ENCODE measurements around the gene RBSN.

The RBSN gene

GRCh38 chr3:15023719-15024118, 75.2 kb downstream of the RBSN start:
- no peaks in the 10 kb centered on the region for H3K79me2 ChIP-seq (ENCODE audit: control insufficient read depth, low read length)
- no peaks in the 10 kb centered on the region for H3F3A ChIP-seq (ENCODE audit: control insufficient read depth, insufficient read depth)
- no peaks in the 10 kb centered on the region for H3K9me2 ChIP-seq (replicated peaks; ENCODE audit: control insufficient read depth, low read length)
- peaks cover 3% of the 10 kb centered on the region; the same call in 1 of the 2 replicates for H3K4me1 ChIP-seq (ENCODE audit: control insufficient read depth, low read length)
- no peaks in the 10 kb centered on the region for H3K27me3 ChIP-seq (ENCODE audit: control insufficient read depth, low read length)
- no peak for TF ChIP-seq EZH2phosphoT487 (IDR thresholded peaks at IDR 0.05; ENCODE audit: borderline replicate concordance, low read length)
- TF ChIP-seq, protein P1, sequence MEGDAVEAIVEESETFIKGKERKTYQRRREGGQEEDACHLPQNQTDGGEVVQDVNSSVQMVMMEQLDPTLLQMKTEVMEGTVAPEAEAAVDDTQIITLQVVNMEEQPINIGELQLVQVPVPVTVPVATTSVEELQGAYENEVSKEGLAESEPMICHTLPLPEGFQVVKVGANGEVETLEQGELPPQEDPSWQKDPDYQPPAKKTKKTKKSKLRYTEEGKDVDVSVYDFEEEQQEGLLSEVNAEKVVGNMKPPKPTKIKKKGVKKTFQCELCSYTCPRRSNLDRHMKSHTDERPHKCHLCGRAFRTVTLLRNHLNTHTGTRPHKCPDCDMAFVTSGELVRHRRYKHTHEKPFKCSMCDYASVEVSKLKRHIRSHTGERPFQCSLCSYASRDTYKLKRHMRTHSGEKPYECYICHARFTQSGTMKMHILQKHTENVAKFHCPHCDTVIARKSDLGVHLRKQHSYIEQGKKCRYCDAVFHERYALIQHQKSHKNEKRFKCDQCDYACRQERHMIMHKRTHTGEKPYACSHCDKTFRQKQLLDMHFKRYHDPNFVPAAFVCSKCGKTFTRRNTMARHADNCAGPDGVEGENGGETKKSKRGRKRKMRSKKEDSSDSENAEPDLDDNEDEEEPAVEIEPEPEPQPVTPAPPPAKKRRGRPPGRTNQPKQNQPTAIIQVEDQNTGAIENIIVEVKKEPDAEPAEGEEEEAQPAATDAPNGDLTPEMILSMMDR (IDR thresholded peaks at IDR 0.05; ENCODE audit: low read depth, low read length, poor library complexity, severe bottlenecking), result no peak
- H3K4me2 ChIP-seq (ENCODE audit: low read length), result no peak overlapping the region
- H3K4me3 ChIP-seq (ENCODE audit: low read length), result no peak overlapping the region
- no peaks in the 10 kb centered on the region for H4K20me1 ChIP-seq (ENCODE audit: control insufficient read depth, insufficient read depth, low read depth, low read length)
- no peaks in the 10 kb centered on the region for H3K9me3 ChIP-seq (ENCODE audit: control insufficient read depth, insufficient read depth, low read length)
- H3K27ac ChIP-seq (ENCODE audit: low read depth, low read length), result no peak overlapping the region
- H3K36me3 ChIP-seq (ENCODE audit: control insufficient read depth, low read length), result peaks cover 59% of the 10 kb centered on the region

GRCh38 chr3:15023249-15023648, 75.7 kb downstream of the RBSN start:
- Histone ChIP-seq H4K20me1 (ENCODE audit: control insufficient read depth, insufficient read depth, low read depth, low read length) (no peaks in the 10 kb centered on the region), H3K36me3 (ENCODE audit: control insufficient read depth, low read length) (peaks cover 55% of the 10 kb centered on the region), H3K79me2 (ENCODE audit: control insufficient read depth, low read length) (no peaks in the 10 kb centered on the region), H3K9me3 (ENCODE audit: control insufficient read depth, insufficient read depth, low read length) (no peaks in the 10 kb centered on the region), H3K4me3 (ENCODE audit: low read length) (no peak overlapping the region), H3K4me2 (ENCODE audit: low read length) (no peak overlapping the region), H3K27ac (ENCODE audit: low read depth, low read length) (no peak overlapping the region), H3K27me3 (ENCODE audit: control insufficient read depth, low read length) (no peaks in the 10 kb centered on the region), H3K4me1 (ENCODE audit: control insufficient read depth, low read length) (peaks cover 3% of the 10 kb centered on the region; the same call in 1 of the 2 replicates), H3K9me2 (replicated peaks; ENCODE audit: control insufficient read depth, low read length) (no peaks in the 10 kb centered on the region), H3F3A (ENCODE audit: control insufficient read depth, insufficient read depth) (no peaks in the 10 kb centered on the region)
- TF ChIP-seq, protein P1 (IDR thresholded peaks at IDR 0.05; ENCODE audit: low read depth, low read length, poor library complexity, severe bottlenecking), result no peak
- no peak for TF ChIP-seq EZH2phosphoT487 (IDR thresholded peaks at IDR 0.05; ENCODE audit: borderline replicate concordance, low read length)

All from DOHH2 (cell line).